Measurements from ENCODE around the gene CORO2B.

GRCh38 chr15:68572309-68572708 is 6.5 kb upstream of the CORO2B start:
- TF ChIP-seq CTCF (IDR thresholded peaks at IDR 0.05) = no peak
- TF ChIP-seq POLR2A (IDR thresholded peaks at IDR 0.05) = no peak
